Medulla oblongata (tissue), 1 donor: ENCODE measurements around the gene PLD1.
A peak's percentile ranks its signal among the peaks of the same experiment; 100 is the strongest.
"Not testable (repeated sequence)": the region's sequence is repeated elsewhere in the genome, so short reads cannot be mapped to it uniquely, and the experiment has no call there.

Source experiments
- DNase-seq: peaks from one replicate; pipeline ENCODE4 v3.0.0-alpha.2; 2015; ENCODE audit errors: extremely low spot score

Gene PLD1

GRCh38 chr3:171564748-171565480, 245.4 kb downstream of the PLD1 start:
- DNase-seq: no peak

GRCh38 chr3:171563298-171563697, 247.0 kb downstream of the PLD1 start:
- no peak for DNase-seq

GRCh38 chr3:171562459-171562858, 247.8 kb downstream of the PLD1 start:
- DNase-seq: not testable (repeated sequence)

- DNase-seq: no peak
These were observed 248.5 kb downstream of the PLD1 start for GRCh38 chr3:171561596-171562323.

GRCh38 chr3:171559586-171559985, 250.7 kb downstream of the PLD1 start:
- no peak for DNase-seq

- DNase-seq: no peak
These were observed 252.0 kb downstream of the PLD1 start for GRCh38 chr3:171558188-171558696.

GRCh38 chr3:171557173-171557572, 253.1 kb downstream of the PLD1 start:
- no peak for DNase-seq

GRCh38 chr3:171556574-171557145, 253.6 kb downstream of the PLD1 start:
- DNase-seq: no peak

- peak; percentile 10 for DNase-seq
These were observed 254.1 kb downstream of the PLD1 start for GRCh38 chr3:171556148-171556547.

GRCh38 chr3:171553086-171553485, 257.2 kb downstream of the PLD1 start:
- no peak for DNase-seq

GRCh38 chr3:171552531-171552930, 257.8 kb downstream of the PLD1 start:
- DNase-seq: no peak

GRCh38 chr3:171551296-171551695, 259.0 kb downstream of the PLD1 start:
- DNase-seq: no peak
